ENCODE results near the gene ASB16.

Gene ASB16

DNA sequence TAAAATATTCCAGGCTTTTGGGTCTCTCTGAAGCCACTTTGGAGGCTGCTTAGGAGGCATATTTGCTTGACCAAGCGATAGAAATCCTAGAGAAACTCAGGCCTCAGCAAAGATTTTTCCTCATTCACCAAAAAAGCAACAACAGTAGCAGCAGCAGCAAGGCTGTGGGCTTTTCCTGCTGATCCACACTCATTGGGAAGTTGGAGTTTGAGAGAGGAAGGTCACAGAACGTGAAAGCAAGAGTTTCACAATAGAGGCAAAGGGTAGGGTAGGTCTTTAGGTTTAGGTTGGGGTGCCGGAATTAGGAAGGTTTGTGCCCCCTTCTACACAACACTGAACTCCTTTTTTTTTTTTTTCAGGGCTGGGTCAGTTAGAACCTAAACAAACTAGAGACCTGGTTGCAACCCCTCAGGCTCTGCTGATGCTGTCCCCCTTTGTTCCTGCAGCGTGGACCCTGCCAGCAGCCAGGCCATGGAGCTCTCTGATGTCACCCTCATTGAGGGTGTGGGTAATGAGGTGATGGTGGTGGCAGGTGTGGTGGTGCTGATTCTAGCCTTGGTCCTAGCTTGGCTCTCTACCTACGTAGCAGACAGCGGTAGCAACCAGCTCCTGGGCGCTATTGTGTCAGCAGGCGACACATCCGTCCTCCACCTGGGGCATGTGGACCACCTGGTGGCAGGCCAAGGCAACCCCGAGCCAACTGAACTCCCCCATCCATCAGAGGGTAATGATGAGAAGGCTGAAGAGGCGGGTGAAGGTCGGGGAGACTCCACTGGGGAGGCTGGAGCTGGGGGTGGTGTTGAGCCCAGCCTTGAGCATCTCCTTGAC lies 18.3 kb downstream of the ASB16 start:
- in situ Hi-C loops (cut with HindIII; ENCODE audit: low pct_ligation_motif_present, low sequenced_read_pairs): no loop called here
- no peak overlapping the region for H3K4me3 ChIP-seq (ENCODE audit: low read depth, low read length)
- TF ChIP-seq, protein P1, sequence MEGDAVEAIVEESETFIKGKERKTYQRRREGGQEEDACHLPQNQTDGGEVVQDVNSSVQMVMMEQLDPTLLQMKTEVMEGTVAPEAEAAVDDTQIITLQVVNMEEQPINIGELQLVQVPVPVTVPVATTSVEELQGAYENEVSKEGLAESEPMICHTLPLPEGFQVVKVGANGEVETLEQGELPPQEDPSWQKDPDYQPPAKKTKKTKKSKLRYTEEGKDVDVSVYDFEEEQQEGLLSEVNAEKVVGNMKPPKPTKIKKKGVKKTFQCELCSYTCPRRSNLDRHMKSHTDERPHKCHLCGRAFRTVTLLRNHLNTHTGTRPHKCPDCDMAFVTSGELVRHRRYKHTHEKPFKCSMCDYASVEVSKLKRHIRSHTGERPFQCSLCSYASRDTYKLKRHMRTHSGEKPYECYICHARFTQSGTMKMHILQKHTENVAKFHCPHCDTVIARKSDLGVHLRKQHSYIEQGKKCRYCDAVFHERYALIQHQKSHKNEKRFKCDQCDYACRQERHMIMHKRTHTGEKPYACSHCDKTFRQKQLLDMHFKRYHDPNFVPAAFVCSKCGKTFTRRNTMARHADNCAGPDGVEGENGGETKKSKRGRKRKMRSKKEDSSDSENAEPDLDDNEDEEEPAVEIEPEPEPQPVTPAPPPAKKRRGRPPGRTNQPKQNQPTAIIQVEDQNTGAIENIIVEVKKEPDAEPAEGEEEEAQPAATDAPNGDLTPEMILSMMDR (IDR thresholded peaks at IDR 0.05; ENCODE audit: low read depth, low read length, missing control alignments): no peak
- no peak for DNase-seq
- peaks cover 35% of the 10 kb centered on the region for H3K36me3 ChIP-seq (replicated peaks)
- H3K27ac ChIP-seq: no peak overlapping the region
- H3K27me3 ChIP-seq (replicated peaks): no peaks in the 10 kb centered on the region

DNA sequence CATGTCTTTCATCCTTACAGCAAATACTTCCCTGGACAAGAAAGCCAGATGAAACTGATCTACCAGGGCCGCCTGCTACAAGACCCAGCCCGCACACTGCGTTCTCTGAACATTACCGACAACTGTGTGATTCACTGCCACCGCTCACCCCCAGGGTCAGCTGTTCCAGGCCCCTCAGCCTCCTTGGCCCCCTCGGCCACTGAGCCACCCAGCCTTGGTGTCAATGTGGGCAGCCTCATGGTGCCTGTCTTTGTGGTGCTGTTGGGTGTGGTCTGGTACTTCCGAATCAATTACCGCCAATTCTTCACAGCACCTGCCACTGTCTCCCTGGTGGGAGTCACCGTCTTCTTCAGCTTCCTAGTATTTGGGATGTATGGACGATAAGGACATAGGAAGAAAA lies 20.0 kb downstream of the ASB16 start:
- in situ Hi-C loops (cut with HindIII; ENCODE audit: low pct_ligation_motif_present, low sequenced_read_pairs): no loop called here
- TF ChIP-seq, protein P1 (IDR thresholded peaks at IDR 0.05; ENCODE audit: low read depth, low read length, missing control alignments): no peak
- H3K27me3 ChIP-seq (replicated peaks): no peaks in the 10 kb centered on the region
- peaks cover 50% of the 10 kb centered on the region for H3K36me3 ChIP-seq (replicated peaks)
- no peak overlapping the region for H3K27ac ChIP-seq
- H3K4me3 ChIP-seq (ENCODE audit: low read depth, low read length): no peak overlapping the region
- DNase-seq: no peak

DNA sequence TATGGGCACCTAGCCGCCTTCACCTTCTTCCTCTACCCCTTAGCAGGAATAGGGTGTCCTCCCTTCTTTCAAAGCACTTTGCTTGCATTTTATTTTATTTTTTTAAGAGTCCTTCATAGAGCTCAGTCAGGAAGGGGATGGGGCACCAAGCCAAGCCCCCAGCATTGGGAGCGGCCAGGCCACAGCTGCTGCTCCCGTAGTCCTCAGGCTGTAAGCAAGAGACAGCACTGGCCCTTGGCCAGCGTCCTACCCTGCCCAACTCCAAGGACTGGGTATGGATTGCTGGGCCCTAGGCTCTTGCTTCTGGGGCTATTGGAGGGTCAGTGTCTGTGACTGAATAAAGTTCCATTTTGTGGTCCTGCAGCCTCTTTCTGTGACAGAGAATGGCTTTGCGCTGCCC lies 20.9 kb downstream of the ASB16 start:
- Histone ChIP-seq H3K36me3 (replicated peaks) (peaks cover 52% of the 10 kb centered on the region), H3K4me3 (ENCODE audit: low read depth, low read length) (no peak overlapping the region), H3K27me3 (replicated peaks) (no peaks in the 10 kb centered on the region), H3K27ac (no peak overlapping the region)
- TF ChIP-seq, protein P1 (IDR thresholded peaks at IDR 0.05; ENCODE audit: low read depth, low read length, missing control alignments): no peak
- in situ Hi-C loops (cut with HindIII; ENCODE audit: low pct_ligation_motif_present, low sequenced_read_pairs): no loop called here
- no peak for DNase-seq

DNA sequence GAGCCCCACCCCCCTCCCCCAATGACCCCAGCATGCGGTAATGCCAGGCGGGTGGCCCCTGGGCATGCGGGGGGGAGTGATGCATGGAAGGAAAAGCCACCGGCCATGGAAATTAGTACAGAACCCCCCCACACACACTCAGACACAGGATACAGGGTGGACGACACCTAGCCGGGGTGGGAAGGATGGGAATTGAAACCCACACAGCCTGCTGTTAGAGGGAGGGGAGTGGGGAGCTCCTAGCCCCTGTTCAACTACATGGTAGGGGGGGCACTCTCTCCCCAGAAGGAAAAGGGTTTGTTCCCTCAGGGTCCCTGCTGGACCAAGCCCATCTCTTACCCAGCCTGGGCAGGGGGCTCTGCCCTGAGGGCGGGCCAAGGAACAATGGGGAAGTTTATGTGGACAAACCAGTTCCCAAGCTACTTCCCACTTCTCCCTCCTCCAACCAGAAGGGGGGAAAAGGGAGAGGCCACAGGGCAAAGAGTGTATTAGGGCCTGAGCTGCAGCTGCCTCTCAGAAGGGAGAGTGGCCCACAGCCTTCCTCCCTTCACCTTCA lies 21.5 kb downstream of the ASB16 start:
- TF ChIP-seq, protein P1 (IDR thresholded peaks at IDR 0.05; ENCODE audit: low read depth, low read length, missing control alignments): no peak
- DNase-seq: no peak
- Histone ChIP-seq H3K36me3 (replicated peaks) (peaks cover 55% of the 10 kb centered on the region), H3K4me3 (ENCODE audit: low read depth, low read length) (no peak overlapping the region), H3K27ac (no peak overlapping the region), H3K27me3 (replicated peaks) (no peaks in the 10 kb centered on the region)
- in situ Hi-C loops (cut with HindIII; ENCODE audit: low pct_ligation_motif_present, low sequenced_read_pairs): no loop called here

DNA sequence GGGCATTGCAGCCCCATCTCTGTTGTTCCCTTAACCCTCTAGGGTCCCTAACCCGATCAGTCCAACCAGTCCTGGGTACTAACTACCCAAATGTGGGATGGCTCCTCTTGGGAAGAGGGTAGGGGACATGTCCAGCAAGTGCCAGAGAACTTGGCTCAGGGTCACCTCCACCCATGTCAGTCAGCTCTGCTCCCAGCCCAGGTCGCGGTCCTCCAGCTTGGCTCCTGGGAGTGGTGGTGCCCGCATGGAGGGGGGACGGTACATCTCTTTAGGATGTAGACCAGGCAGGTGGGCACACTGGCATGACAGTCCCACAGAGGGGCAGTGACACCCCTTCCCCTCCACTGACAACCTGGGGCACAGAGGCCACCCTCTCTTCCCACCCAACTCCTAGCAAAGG lies 22.2 kb downstream of the ASB16 start:
- Histone ChIP-seq H3K4me3 (ENCODE audit: low read depth, low read length) (no peak overlapping the region), H3K36me3 (replicated peaks) (peaks cover 62% of the 10 kb centered on the region), H3K27me3 (replicated peaks) (no peaks in the 10 kb centered on the region), H3K27ac (no peak overlapping the region)
- DNase-seq: no peak
- TF ChIP-seq, protein P1 (IDR thresholded peaks at IDR 0.05; ENCODE audit: low read depth, low read length, missing control alignments): no peak
- in situ Hi-C loops (cut with HindIII; ENCODE audit: low pct_ligation_motif_present, low sequenced_read_pairs): no loop called here
